GM13977 (cell line): ENCODE results near the gene GATA1.
A peak's percentile ranks its signal among the peaks of the same experiment; 100 is the strongest.
"Not testable (repeated sequence)": the region's sequence is repeated elsewhere in the genome, so short reads cannot be mapped to it uniquely, and the experiment has no call there.

Experiments used
- DNase-seq: peaks from one replicate; pipeline ENCODE4 v3.0.0; 2012; ENCODE audit warnings: low spot score
- CTCF ChIP-seq: IDR thresholded peaks from 2 replicates; pipeline ENCODE4 v1.5.1; 2012; ENCODE audit warnings: mild to moderate bottlenecking, control low read depth; ENCODE audit not compliant: insufficient read depth; ENCODE audit errors: extremely low read depth, missing control alignments
- in situ Hi-C: fragments of 300-500 bp; cut with MboI; formaldehyde crosslinking; loops from one replicate; pipeline ENCODE4 v1.12.0; 2022; ENCODE audit warnings: low sequenced_read_pairs, low pct_unique_long_range_greater_than_20kb, mixed read lengths, inconsistent platforms; ENCODE audit not compliant: unreplicated experiment

GATA1 gene

DNA sequence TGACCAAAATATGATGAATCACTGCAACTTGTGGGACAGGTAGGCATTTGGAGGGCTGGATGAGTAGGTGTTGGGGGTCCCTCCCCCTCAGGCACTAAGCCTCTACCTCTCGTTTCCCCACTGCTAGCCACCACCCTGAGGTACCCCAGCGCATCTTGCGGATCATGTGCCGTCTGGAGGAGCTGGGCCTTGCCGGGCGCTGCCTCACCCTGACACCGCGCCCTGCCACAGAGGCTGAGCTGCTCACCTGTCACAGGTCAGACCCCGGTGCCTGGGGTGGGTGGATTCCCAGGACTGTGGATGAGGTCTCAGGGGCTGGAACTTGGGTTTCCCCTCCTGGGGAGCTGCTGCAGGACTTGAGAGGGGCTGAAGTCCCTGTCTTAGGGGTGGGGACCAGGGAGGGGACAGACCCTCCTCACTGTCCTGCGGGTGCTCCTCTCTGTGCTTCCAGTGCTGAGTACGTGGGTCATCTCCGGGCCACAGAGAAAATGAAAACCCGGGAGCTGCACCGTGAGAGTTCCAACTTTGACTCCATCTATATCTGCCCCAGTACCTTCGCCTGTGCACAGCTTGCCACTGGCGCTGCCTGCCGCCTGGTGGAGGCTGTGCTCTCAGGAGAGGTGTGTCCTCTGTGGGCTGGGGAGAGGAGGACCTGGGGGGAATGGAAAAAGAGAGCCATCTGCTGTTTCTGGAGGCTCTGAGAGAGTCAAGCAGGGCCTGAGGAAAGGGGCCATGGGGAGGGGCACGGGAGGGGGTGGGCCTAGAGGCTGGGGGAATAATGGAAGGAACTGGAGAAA, 29.8 kb downstream of the GATA1 start:
- in situ Hi-C loops, result no loop called here
- DNase-seq, result no peak
- no peak for TF ChIP-seq CTCF

DNA sequence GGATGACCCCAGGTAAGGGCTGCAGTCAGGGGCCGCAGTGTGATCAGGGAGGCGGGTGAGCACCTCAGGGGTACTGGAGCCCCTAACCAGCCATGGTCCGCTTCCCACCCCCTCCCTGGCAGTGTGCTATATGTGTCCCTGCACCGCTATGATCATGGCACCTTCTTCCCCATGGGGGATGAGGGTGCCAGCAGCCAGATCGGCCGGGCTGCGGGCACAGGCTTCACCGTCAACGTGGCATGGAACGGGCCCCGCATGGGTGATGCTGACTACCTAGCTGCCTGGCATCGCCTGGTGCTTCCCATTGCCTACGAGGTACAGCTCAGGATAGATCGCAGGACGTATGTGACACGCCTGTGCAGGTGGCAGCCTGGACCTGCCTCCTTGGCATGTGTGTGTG, 31.7 kb downstream of the GATA1 start:
- no peak for TF ChIP-seq CTCF
- DNase-seq, result no peak
- in situ Hi-C loops, result no loop called here

- in situ Hi-C loops, result no loop called here
- no peak for TF ChIP-seq CTCF
- DNase-seq, result no peak
Observed at GRCh38 chrX:48818866-48819265, 32.5 kb downstream of the GATA1 start.

DNA sequence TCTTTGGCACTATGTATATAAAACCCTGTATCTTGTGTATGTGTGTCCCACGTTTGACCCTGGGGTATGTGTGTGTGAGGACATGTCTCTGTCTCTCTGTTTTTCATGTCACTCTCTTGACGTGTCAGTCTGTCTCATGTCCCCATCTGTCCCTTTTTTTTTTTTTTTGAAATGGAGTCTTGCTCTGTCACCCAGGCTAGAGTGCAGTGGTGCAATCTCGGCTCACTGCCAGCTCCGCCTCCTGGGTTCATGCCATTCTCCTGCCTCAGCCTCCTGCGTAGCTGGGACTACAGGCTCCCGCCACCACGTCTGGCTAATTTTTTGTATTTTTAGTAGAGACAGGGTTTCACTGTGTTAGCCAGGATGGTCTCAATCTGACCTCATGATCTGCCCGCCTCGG, 33.0 kb downstream of the GATA1 start:
- in situ Hi-C loops, DNase-seq: not testable (repeated sequence)

DNA sequence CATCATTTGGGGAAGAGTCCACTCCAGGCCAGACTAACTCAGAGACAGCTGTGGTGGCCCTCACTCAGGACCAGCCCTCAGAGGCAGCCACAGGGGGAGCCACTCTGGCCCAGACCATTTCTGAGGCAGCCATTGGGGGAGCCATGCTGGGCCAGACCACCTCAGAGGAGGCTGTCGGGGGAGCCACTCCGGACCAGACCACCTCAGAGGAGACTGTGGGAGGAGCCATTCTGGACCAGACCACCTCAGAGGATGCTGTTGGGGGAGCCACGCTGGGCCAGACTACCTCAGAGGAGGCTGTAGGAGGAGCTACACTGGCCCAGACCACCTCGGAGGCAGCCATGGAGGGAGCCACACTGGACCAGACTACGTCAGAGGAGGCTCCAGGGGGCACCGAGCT, 36.7 kb downstream of the GATA1 start:
- no peak for TF ChIP-seq CTCF
- DNase-seq, result no peak
- in situ Hi-C loops, result no loop called here

- in situ Hi-C loops, result no loop called here
- DNase-seq, result no peak
- TF ChIP-seq CTCF, result no peak
Observed at GRCh38 chrX:48824066-48824465, 37.7 kb downstream of the GATA1 start.

GRCh38 chrX:48826135-48826875, 39.9 kb downstream of the GATA1 start, which contains the start of gene ERAS:
TSS of gene ERAS (plus strand) at chrX:48826513. CDS start at chrX:48829124, 2,611 bp downstream.
- TF ChIP-seq CTCF, result peak; percentile 42
- DNase-seq, result no peak
- in situ Hi-C loops, result no loop called here
